Prostate gland (tissue), 2 donors: ENCODE results near the gene RNF215.

Experiments used
- POLR2A ChIP-seq: fragments of 450-650 bp; IDR thresholded peaks from one replicate; pipeline ENCODE4 v1.6.1; 2016; ENCODE audit warnings: antibody characterized with exemption, mild to moderate bottlenecking
- TF ChIP-seq, protein P1 (sequence below), 4 experiments: fragments of 200-600 bp in 2 of 4; fragments of 450-650 bp in 2 of 4; sonication (generic) in 2 of 4; IDR thresholded peaks; 1 replicate in 3 of 4; 2 replicates in 1 of 4; pipeline ENCODE4 v1.5.1; 2016 to 2019; ENCODE audit warnings: antibody characterized with exemption in 4 of 4, mild to moderate bottlenecking in 2 of 4, moderate library complexity in 2 of 4

DNA sequence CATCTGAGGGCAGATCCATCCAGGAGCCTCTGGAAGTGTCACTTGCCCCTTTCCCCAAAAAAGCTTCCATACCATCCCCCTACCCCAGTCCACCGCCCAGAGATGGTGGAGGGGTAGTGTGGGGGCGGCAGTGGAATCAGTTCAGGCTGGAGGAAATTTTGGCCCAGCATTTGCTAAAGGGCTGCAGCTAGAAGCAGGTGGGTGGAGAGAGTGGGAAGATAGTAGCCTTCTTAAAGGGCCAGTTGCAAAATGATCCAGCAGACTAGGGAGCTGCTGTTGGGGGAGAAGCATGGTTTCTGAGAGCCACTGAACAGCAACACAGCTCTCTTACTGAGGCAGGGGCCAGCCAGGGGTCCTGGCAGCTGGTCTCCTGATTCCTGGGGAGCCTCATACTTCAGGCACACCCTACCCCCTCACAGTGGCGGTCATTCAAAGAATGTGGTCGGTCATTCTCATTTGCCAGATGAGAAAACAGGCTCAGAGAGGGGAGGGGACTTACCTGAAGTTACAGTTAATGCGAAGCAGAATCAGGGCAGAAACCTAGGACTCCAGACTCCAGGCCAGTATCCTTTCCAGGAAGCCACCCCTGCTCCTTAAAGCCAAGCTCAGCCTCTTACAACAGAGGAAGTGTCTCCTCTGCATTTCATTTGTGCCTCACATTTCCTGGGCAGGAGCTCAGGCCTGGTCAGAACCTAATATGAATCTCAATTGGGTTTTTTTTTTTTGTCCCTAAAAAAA lies 15.0 kb upstream of the RNF215 start:
- TF ChIP-seq, protein P1, sequence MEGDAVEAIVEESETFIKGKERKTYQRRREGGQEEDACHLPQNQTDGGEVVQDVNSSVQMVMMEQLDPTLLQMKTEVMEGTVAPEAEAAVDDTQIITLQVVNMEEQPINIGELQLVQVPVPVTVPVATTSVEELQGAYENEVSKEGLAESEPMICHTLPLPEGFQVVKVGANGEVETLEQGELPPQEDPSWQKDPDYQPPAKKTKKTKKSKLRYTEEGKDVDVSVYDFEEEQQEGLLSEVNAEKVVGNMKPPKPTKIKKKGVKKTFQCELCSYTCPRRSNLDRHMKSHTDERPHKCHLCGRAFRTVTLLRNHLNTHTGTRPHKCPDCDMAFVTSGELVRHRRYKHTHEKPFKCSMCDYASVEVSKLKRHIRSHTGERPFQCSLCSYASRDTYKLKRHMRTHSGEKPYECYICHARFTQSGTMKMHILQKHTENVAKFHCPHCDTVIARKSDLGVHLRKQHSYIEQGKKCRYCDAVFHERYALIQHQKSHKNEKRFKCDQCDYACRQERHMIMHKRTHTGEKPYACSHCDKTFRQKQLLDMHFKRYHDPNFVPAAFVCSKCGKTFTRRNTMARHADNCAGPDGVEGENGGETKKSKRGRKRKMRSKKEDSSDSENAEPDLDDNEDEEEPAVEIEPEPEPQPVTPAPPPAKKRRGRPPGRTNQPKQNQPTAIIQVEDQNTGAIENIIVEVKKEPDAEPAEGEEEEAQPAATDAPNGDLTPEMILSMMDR (IDR thresholded peaks at IDR 0.05) = no peak
- TF ChIP-seq POLR2A = no peak
